Neural progenitor cell (in vitro differentiated cells): ENCODE measurements around the gene SCAPER. TPM values are rescaled to one million over a fixed set of nuclear protein-coding genes. Genes with fewer than 3 reads are reported as not detected.

Experiments
- DNase-seq: peaks from one replicate; pipeline ENCODE4 v3.0.0-alpha.2; 2016; ENCODE audit warnings: low spot score
- H2AFZ ChIP-seq: fragments of 200-600 bp; sonication (generic); replicated peaks from 2 replicates; pipeline ENCODE4 v1.6.1; 2016; ENCODE audit warnings: antibody characterized with exemption
- H3F3A ChIP-seq: fragments of 200-600 bp; sonication (generic); 2 replicates; pipeline ENCODE4 v1.6.1; 2016; ENCODE audit warnings: antibody characterized with exemption, low read depth
- H3K27ac ChIP-seq: fragments of 200-600 bp; sonication (generic); 2 replicates; pipeline ENCODE4 v1.5.1; 2016; ENCODE audit warnings: mild to moderate bottlenecking
- H3K27me3 ChIP-seq: fragments of 200-600 bp; sonication (generic); 2 replicates; pipeline ENCODE4 v1.6.1; 2016; ENCODE audit warnings: mild to moderate bottlenecking, moderate library complexity
- H3K36me3 ChIP-seq: fragments of 200-600 bp; sonication (generic); 2 replicates; pipeline ENCODE4 v1.5.1; 2016
- H3K4me1 ChIP-seq: fragments of 200-600 bp; sonication (generic); 2 replicates; pipeline ENCODE4 v1.6.1; 2016; ENCODE audit warnings: mixed run types
- H3K4me2 ChIP-seq: fragments of 200-600 bp; sonication (generic); 2 replicates; pipeline ENCODE4 v1.6.1; 2016
- H3K4me3 ChIP-seq: fragments of 200-600 bp; sonication (generic); 2 replicates; pipeline ENCODE4 v1.5.1; 2016
- H3K79me2 ChIP-seq: fragments of 200-600 bp; sonication (generic); 2 replicates; pipeline ENCODE4 v1.6.1; 2016; ENCODE audit warnings: low read depth
- H3K9ac ChIP-seq: fragments of 200-600 bp; sonication (generic); 2 replicates; pipeline ENCODE4 v1.6.1; 2016
- H3K9me3 ChIP-seq: fragments of 200-600 bp; sonication (generic); 2 replicates; pipeline ENCODE4 v1.5.1; 2016; ENCODE audit warnings: low read depth
- H4K20me1 ChIP-seq: fragments of 200-600 bp; sonication (generic); 2 replicates; pipeline ENCODE4 v1.6.1; 2016; ENCODE audit warnings: low read depth
- H3K27ac Mint-ChIP-seq: 3 replicates; pipeline ENCODE4 v1.8.0; 2021; ENCODE audit warnings: mixed read lengths
- H3K27me3 Mint-ChIP-seq: 2 replicates; pipeline ENCODE4 v1.8.0; 2022; ENCODE audit warnings: low read depth, mild to moderate bottlenecking, inconsistent platforms, moderate library complexity, mixed read lengths; ENCODE audit not compliant: insufficient read depth
- H3K36me3 Mint-ChIP-seq: 3 replicates; pipeline ENCODE4 v1.8.0; 2021; ENCODE audit warnings: mixed read lengths
- H3K4me1 Mint-ChIP-seq: 3 replicates; pipeline ENCODE4 v1.8.0; 2021; ENCODE audit warnings: mixed read lengths
- H3K4me3 Mint-ChIP-seq: 3 replicates; pipeline ENCODE4 v1.8.0; 2021; ENCODE audit warnings: mild to moderate bottlenecking, moderate library complexity, mixed read lengths
- H3K9me3 Mint-ChIP-seq: 3 replicates; pipeline ENCODE4 v1.8.0; 2020; ENCODE audit warnings: mixed read lengths
- EZH2 ChIP-seq: fragments of 200-600 bp; sonication (generic); IDR thresholded peaks from 2 replicates; pipeline ENCODE4 v1.6.1; 2017; ENCODE audit warnings: antibody characterized with exemption, mild to moderate bottlenecking, moderate library complexity
- EZH2phosphoT487 ChIP-seq: fragments of 200-600 bp; sonication (generic); IDR thresholded peaks from 2 replicates; pipeline ENCODE4 v1.6.1; 2017; ENCODE audit warnings: antibody characterized with exemption
- total RNA-seq: library from RNA; depleted of rRNA; stranded (reverse); fragments of >200 nt; gene quantifications from 2 replicates; pipeline ENCODE4 v1.2.3, GENCODE V29; 2015; ENCODE audit warnings: low replicate concordance
- TF ChIP-seq, protein P1 (sequence below): fragments of 200-600 bp; sonication (generic); IDR thresholded peaks from 2 replicates; pipeline ENCODE4 v1.5.1; 2017; ENCODE audit warnings: antibody characterized with exemption, mild to moderate bottlenecking

Gene SCAPER
- total RNA-seq, 1 donor from 2014 or later: 20.4 TPM

- H3K9me3 Mint-ChIP-seq: no peaks in the 10 kb centered on the region
- TF ChIP-seq, protein P1, sequence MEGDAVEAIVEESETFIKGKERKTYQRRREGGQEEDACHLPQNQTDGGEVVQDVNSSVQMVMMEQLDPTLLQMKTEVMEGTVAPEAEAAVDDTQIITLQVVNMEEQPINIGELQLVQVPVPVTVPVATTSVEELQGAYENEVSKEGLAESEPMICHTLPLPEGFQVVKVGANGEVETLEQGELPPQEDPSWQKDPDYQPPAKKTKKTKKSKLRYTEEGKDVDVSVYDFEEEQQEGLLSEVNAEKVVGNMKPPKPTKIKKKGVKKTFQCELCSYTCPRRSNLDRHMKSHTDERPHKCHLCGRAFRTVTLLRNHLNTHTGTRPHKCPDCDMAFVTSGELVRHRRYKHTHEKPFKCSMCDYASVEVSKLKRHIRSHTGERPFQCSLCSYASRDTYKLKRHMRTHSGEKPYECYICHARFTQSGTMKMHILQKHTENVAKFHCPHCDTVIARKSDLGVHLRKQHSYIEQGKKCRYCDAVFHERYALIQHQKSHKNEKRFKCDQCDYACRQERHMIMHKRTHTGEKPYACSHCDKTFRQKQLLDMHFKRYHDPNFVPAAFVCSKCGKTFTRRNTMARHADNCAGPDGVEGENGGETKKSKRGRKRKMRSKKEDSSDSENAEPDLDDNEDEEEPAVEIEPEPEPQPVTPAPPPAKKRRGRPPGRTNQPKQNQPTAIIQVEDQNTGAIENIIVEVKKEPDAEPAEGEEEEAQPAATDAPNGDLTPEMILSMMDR: no peak
- no peak for TF ChIP-seq EZH2
- TF ChIP-seq EZH2phosphoT487: no peak
- Histone ChIP-seq H3K36me3 (peaks cover 4% of the 10 kb centered on the region), H3K4me2 (no peak overlapping the region), H4K20me1 (no peaks in the 10 kb centered on the region), H3K27ac (no peak overlapping the region), H2AFZ (no peak overlapping the region), H3K9me3 (peaks cover 6% of the 10 kb centered on the region), H3F3A (no peaks in the 10 kb centered on the region), H3K27me3 (no peaks in the 10 kb centered on the region), H3K4me1 (no peaks in the 10 kb centered on the region), H3K79me2 (no peaks in the 10 kb centered on the region), H3K4me3 (no peak overlapping the region), H3K9ac (no peak overlapping the region)
- H3K27me3 Mint-ChIP-seq: no peaks in the 10 kb centered on the region
- H3K4me1 Mint-ChIP-seq: no peaks in the 10 kb centered on the region
- no peak overlapping the region for H3K27ac Mint-ChIP-seq
- DNase-seq: no peak
- H3K4me3 Mint-ChIP-seq: no peak overlapping the region
- H3K36me3 Mint-ChIP-seq: peaks cover 18% of the 10 kb centered on the region
Measured at GRCh38 chr15:76791511-76791910, 113.6 kb downstream of the SCAPER start.

DNA sequence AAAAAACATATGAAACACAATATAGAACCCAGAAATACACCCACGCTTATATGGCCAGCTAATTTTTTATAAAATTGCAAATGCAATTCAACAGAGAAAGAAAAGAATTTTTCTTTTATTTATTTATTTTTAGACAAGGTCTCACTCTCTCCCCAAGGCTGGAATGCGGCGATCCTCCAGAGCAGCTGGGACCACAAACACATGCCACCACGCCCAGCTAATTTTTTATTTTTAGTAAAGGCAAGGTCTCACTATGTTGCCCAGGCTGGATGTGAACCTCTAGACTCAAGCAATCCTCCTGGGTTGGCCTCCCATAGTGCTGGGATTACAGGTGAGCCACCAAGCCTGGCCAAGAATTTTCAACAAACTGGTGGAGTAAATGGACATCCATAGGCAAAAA, 117.9 kb downstream of the SCAPER start:
- Histone ChIP-seq H3K4me3 (no peak overlapping the region), H3K36me3 (no peaks in the 10 kb centered on the region), H3K79me2 (no peaks in the 10 kb centered on the region), H3K4me1 (no peaks in the 10 kb centered on the region), H3K27me3 (no peaks in the 10 kb centered on the region), H2AFZ (no peak overlapping the region), H3K9ac (no peak overlapping the region), H3K4me2 (no peak overlapping the region), H3K27ac (no peak overlapping the region), H3K9me3 (peaks cover 11% of the 10 kb centered on the region), H3F3A (no peaks in the 10 kb centered on the region), H4K20me1 (no peaks in the 10 kb centered on the region)
- Mint-ChIP-seq H3K36me3 (peaks cover 32% of the 10 kb centered on the region), H3K4me3 (no peak overlapping the region), H3K4me1 (no peaks in the 10 kb centered on the region), H3K27me3 (peaks cover 4% of the 10 kb centered on the region), H3K9me3 (peaks cover 27% of the 10 kb centered on the region), H3K27ac (no peak overlapping the region)
- TF ChIP-seq EZH2phosphoT487 (no peak), EZH2 (no peak)
- TF ChIP-seq, protein P1: no peak
- DNase-seq: no peak

- H3K4me3 ChIP-seq: no peak overlapping the region
- H3K4me1 Mint-ChIP-seq: no peaks in the 10 kb centered on the region
- H3K36me3 ChIP-seq: no peaks in the 10 kb centered on the region
- TF ChIP-seq EZH2: no peak
- TF ChIP-seq, protein P1: no peak
- TF ChIP-seq EZH2phosphoT487: no peak
- H4K20me1 ChIP-seq: no peaks in the 10 kb centered on the region
- H3K27me3 ChIP-seq: no peaks in the 10 kb centered on the region
- H3K9ac ChIP-seq: no peak overlapping the region
- no peaks in the 10 kb centered on the region for H3K9me3 ChIP-seq
- H3K79me2 ChIP-seq: no peaks in the 10 kb centered on the region
- H3K4me1 ChIP-seq: no peaks in the 10 kb centered on the region
- H3K36me3 Mint-ChIP-seq: peaks cover 7% of the 10 kb centered on the region
- H3F3A ChIP-seq: no peaks in the 10 kb centered on the region
- peaks cover 10% of the 10 kb centered on the region for H3K9me3 Mint-ChIP-seq
- no peak overlapping the region for H3K4me2 ChIP-seq
- H3K4me3 Mint-ChIP-seq: no peak overlapping the region
- no peak overlapping the region for H2AFZ ChIP-seq
- no peak for DNase-seq
- H3K27me3 Mint-ChIP-seq: no peaks in the 10 kb centered on the region
- no peak overlapping the region for H3K27ac Mint-ChIP-seq
- H3K27ac ChIP-seq: no peak overlapping the region
Measured at GRCh38 chr15:76776969-76777368, 128.2 kb downstream of the SCAPER start.

- Mint-ChIP-seq H3K36me3 (peaks cover 7% of the 10 kb centered on the region), H3K4me3 (no peak overlapping the region), H3K27ac (no peak overlapping the region), H3K4me1 (no peaks in the 10 kb centered on the region), H3K27me3 (no peaks in the 10 kb centered on the region), H3K9me3 (peaks cover 10% of the 10 kb centered on the region)
- no peaks in the 10 kb centered on the region for H3F3A ChIP-seq
- no peak for DNase-seq
- H3K36me3 ChIP-seq: no peaks in the 10 kb centered on the region
- H4K20me1 ChIP-seq: no peaks in the 10 kb centered on the region
- H3K9ac ChIP-seq: no peak overlapping the region
- H3K27me3 ChIP-seq: no peaks in the 10 kb centered on the region
- no peak overlapping the region for H3K27ac ChIP-seq
- H2AFZ ChIP-seq: no peak overlapping the region
- no peak overlapping the region for H3K4me2 ChIP-seq
- no peaks in the 10 kb centered on the region for H3K9me3 ChIP-seq
- H3K4me1 ChIP-seq: no peaks in the 10 kb centered on the region
- H3K79me2 ChIP-seq: no peaks in the 10 kb centered on the region
- TF ChIP-seq, protein P1: no peak
- TF ChIP-seq EZH2 (no peak), EZH2phosphoT487 (no peak)
- H3K4me3 ChIP-seq: no peak overlapping the region
Measured at GRCh38 chr15:76776480-76776879, 128.7 kb downstream of the SCAPER start.
